PFSK-1 (cell line): ENCODE results near the gene MAML2.

Experiments
- SIN3A ChIP-seq: IDR thresholded peaks from 2 replicates; pipeline ENCODE4 v1.6.1; 2012; ENCODE audit warnings: mild to moderate bottlenecking, low read length, moderate library complexity, borderline replicate concordance; ENCODE audit not compliant: insufficient read depth
- TF ChIP-seq, protein P1 (sequence below), 2 experiments: IDR thresholded peaks; 2 replicates each; pipeline versions ENCODE4 v1.6.1 to v1.8.0; 2011 to 2012; ENCODE audit warnings: low read depth in 2 of 2, low read length in 2 of 2, control low read depth in 1 of 2, inconsistent platforms in 1 of 2, mild to moderate bottlenecking in 1 of 2, moderate library complexity in 1 of 2; ENCODE audit not compliant: insufficient read depth in 1 of 2

GRCh38 chr11:95999711-96000406 lies 343.1 kb downstream of the MAML2 start:
- TF ChIP-seq SIN3A, result no peak
- TF ChIP-seq, protein P1, sequence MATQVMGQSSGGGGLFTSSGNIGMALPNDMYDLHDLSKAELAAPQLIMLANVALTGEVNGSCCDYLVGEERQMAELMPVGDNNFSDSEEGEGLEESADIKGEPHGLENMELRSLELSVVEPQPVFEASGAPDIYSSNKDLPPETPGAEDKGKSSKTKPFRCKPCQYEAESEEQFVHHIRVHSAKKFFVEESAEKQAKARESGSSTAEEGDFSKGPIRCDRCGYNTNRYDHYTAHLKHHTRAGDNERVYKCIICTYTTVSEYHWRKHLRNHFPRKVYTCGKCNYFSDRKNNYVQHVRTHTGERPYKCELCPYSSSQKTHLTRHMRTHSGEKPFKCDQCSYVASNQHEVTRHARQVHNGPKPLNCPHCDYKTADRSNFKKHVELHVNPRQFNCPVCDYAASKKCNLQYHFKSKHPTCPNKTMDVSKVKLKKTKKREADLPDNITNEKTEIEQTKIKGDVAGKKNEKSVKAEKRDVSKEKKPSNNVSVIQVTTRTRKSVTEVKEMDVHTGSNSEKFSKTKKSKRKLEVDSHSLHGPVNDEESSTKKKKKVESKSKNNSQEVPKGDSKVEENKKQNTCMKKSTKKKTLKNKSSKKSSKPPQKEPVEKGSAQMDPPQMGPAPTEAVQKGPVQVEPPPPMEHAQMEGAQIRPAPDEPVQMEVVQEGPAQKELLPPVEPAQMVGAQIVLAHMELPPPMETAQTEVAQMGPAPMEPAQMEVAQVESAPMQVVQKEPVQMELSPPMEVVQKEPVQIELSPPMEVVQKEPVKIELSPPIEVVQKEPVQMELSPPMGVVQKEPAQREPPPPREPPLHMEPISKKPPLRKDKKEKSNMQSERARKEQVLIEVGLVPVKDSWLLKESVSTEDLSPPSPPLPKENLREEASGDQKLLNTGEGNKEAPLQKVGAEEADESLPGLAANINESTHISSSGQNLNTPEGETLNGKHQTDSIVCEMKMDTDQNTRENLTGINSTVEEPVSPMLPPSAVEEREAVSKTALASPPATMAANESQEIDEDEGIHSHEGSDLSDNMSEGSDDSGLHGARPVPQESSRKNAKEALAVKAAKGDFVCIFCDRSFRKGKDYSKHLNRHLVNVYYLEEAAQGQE (IDR thresholded peaks at IDR 0.05; ENCODE audit: insufficient read depth in 1 of 2, low read depth in 2 of 2, low read length in 2 of 2), result no peak
